GM21447 (cell line): ENCODE data around the gene ARHGAP35.

Source experiments
- ATAC-seq: cut with Tn5 transposase; IDR thresholded peaks from one replicate; pipeline ENCODE4 v1.9.1; 2021; ENCODE audit not compliant: unreplicated experiment

The ARHGAP35 gene

GRCh38 chr19:46902402-46902766, 41.6 kb downstream of the ARHGAP35 start:
- ATAC-seq = no peak

- ATAC-seq = no peak
These were observed 42.7 kb downstream of the ARHGAP35 start for GRCh38 chr19:46903458-46903857.

GRCh38 chr19:46904114-46905060, 43.6 kb downstream of the ARHGAP35 start:
- no peak for ATAC-seq

GRCh38 chr19:46906221-46906620, 45.4 kb downstream of the ARHGAP35 start:
- no peak for ATAC-seq

- no peak for ATAC-seq
These were observed 47.1 kb downstream of the ARHGAP35 start for GRCh38 chr19:46907880-46908279.

GRCh38 chr19:46909356-46909755, 48.6 kb downstream of the ARHGAP35 start:
- no peak for ATAC-seq
